GM15510 (cell line): ENCODE measurements around the gene YIF1B.

Source experiments
- POLR2A ChIP-seq: IDR thresholded peaks from 3 replicates; pipeline ENCODE4 v1.6.1; 2011; ENCODE audit warnings: borderline replicate concordance; ENCODE audit not compliant: insufficient read length; ENCODE audit errors: extremely low read depth

Gene YIF1B

DNA sequence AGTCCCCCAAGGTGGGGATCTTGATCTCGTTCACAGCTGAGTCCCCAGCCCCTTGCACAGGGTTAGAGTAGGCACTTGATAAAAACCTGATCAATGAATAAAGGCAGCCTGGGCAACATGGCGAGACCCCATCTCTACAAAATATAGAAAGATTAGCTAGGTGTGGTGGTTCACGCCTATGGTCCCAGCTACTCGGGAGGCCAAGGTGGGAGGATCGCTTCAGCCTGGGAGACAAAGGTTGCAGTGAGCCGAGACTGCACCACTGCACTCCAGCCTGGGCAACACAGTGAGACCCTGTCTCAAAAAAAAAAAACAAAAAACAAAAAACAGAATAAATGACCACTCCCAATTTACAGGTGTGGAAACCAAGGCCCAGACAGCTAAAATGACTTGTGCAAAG, 4.8 kb downstream of the YIF1B start:
- TF ChIP-seq POLR2A, result no peak

GRCh38 chr19:38310279-38310670, 5.5 kb downstream of the YIF1B start:
- TF ChIP-seq POLR2A, result no peak

DNA sequence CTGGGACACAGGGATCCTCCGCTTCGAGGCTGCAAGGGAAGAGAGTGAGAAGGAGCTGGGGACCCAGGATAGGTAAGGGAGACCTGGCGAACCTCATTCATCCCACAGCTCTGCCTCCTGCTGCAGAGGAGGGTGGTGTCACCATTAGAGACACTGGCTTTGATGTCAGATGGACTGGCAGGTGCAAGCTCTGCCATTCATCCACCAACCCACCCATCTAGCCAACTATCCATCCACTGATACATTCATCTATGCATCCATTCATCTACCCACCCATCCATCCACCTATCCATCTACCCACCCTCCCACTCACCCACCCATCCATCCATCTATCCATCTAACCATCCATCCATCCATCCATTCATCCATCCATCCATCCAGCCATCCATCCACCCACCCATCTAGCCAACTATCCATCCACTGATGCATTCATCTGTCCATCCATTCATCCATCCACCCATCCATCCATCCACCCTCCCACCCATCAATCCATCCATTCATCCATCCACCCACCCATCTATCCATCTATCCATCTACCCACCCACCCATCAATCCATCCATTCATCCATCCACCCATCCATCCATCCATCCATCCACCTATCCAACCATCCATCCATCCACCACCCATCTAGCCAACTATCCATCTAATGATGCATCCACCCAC, 6.0 kb downstream of the YIF1B start:
- no peak for TF ChIP-seq POLR2A

GRCh38 chr19:38308926-38309614, 6.7 kb downstream of the YIF1B start:
- TF ChIP-seq POLR2A, result no peak

DNA sequence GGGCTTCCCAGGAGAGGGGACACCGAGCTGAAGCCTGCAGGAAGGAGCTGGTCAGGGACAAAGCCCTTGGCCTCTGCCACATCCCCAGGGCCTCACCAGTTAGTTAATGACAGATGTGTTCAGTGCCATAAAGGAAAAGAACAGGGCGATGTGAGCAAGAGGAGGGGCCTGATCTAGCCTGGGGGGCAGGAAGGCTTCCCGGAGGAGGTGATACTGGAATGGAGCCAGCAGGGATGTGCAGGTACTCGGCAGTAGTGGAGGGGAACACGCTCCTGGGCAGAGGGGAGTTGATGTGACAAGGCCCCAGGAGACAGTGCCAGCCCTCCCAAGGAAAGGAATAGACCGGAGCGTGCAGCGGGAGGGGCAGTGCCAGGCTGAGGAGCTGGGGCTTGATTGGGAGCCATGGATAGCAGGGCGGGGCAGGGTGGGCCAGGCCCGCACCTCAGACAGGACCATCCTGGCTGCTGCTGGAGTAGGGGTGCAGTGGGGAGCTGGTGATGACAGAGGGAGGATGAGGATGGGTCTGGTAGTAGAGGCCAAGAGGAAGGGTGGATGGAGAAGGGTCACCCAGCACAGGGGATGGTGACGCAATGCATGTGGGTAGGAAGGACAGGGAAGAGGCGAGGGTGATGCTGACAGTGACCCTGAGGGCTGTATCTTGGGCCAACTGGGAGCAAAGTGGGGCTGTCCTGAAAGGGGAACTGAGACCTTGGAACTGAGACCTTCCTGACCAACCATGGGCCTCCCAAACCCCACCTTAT, 7.6 kb downstream of the YIF1B start:
- no peak for TF ChIP-seq POLR2A

DNA sequence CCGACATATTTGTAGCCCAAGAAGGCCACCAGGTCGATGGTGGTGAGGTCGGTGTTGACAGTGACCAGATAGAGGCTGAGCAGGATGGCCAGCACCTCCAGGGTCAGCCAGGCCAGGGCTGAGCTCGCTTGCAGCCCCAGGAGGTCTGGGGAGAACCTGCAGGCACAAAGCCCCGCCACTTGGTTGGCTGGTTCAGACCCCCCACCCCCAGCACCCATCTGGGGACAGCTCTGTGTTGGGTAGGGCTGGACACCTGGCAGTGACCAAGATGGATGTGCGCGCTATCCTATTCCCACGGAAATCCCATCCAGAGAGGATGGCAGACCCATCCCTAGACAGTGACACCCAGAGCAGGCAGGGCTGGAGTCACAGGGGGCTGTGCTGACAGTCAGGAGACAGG, 8.2 kb downstream of the YIF1B start:
- TF ChIP-seq POLR2A, result no peak

DNA sequence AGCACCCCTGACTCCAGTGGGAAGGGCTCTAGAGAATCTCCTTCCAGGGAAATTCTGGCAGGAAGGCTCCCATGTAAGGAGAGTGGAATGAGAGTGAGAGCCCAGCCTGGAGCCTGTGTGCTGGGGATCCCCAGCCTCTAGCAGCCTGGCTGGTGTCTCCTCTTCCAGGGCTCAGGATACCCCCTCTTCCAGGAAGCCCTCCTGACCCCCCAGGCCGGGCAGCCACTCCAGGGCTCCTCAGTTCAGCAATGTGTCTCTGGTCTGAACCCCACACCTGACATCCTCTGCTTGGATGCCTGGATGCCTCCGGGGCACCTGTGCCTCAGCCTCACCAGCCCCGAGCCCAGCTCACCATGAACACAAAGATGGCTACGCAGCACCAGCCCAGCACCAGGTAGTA, 8.7 kb downstream of the YIF1B start:
- no peak for TF ChIP-seq POLR2A

DNA sequence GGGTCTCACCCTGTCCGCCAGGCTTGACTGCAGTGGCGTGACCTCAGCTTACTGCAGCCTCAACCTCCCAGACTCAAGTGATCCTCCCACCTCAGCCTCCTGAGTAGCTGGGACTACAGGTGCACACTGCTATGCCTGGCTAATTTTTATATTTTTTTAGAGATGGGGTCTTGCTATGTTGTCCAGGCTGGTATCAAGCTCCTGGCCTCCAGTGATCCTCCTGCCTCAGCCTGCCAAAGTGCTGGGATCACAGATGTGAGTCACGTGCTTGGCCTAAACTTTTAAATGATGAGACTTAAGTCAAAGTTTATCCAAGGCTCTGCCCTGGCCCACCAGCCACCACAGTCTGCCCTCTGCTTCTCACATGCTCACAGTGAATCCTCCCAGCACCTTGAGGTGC, 9.5 kb downstream of the YIF1B start:
- TF ChIP-seq POLR2A, result no peak

DNA sequence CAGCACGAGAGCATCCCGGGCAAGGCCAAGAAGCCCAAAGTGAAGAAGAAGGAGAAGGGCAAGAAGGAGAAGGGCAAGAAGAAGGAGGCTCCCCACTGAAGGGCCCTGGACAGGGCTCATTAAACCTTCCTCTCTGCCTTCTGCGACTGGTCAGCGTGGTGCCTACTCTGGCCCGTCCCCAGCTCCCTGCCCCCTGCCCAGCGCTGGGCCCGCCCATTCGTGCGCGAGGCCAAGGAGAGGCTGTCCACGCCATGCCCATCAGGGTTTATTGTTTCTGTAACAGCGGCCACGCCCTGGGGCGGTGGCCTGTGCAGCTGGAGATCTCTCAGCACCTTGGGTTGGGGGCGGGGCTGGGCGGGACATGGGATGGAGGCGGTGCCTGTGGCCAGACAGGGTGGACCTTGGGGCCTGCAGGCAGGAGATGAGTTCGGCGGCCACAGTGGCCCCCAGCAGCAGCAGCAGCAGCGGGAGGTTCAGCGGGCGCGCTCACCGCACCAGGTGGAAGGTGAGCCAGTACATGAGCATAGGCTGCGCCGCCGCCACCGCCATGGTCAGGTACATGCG, 10.8 kb downstream of the YIF1B start:
- no peak for TF ChIP-seq POLR2A

DNA sequence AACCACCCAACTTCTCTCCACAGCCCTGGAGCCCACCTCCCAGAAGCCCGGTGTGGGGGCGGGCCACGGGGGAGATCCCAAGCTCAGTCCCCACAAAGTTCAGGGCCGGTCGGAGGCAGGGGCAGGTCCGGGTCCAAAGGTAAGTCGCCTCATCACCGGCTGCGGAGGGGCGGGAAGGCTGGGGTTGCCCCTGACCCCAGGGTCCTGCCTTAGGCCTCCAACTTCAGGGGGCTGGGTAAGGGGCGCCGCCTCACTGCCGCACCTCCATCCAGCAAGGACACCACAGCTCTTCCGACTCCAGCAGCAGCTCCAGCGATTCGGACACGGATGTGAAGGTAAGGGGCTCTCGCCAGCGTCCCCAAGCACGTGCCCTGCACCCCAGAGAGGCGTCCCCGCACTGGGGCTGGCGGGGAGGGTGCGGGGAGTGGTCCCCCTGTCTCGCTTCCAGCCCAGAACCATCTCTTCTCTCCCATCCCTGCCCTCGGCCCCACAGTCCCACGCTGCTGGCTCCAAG, 11.3 kb downstream of the YIF1B start:
- no peak for TF ChIP-seq POLR2A

DNA sequence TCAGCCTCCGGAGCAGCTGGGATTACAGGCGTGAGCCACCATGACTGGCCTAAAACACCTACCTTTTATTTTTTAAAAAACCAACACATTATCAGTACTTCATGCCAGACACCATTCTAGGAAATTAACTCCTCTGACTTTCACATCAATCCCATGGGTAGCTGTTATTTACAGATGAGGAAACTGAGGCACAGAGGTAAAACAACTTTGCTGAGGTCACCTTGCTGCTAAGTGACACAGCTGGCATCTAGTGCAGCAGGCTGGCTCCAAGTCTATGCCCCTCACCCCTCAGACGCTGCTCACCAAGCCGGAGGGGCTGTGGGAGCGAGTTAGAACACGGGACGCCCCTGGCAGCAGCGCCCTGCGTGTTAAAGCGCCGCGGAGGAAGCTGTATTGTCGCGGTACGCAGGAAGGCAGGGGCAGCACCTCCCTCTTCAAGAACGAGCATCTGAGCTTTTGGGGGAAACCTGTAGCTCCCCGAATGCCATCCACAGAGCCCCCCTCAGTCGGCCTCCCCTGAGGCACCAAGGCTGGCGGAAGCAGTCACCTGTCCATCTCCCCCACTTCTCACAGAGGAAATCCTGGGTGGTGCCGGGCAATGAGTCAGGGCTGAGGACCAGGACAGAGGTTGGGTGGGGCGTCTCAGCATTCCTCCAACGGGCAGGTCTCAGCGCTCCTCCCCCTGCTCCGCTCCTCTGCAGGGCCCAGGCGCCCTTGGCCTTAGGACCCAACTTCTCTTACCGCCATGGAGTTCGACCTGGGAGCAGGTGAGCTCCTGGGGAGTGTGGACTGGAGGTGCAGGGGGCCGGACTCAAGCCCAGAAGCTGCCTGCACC, 12.0 kb downstream of the YIF1B start, which contains the start of gene C19orf33:
C19orf33 (plus strand) TSS at position 735 of the 835 bp plus-strand sequence; CDS start at position 746, 11 bp downstream.
- TF ChIP-seq POLR2A, result no peak

- TF ChIP-seq POLR2A, result no peak
Observed at GRCh38 chr19:38298821-38299680, 16.7 kb downstream of the YIF1B start.

GRCh38 chr19:38294090-38294489, 21.7 kb downstream of the YIF1B start:
- TF ChIP-seq POLR2A, result no peak
